ENCODE measurements around the gene PPP4R3A.

Gene PPP4R3A

DNA sequence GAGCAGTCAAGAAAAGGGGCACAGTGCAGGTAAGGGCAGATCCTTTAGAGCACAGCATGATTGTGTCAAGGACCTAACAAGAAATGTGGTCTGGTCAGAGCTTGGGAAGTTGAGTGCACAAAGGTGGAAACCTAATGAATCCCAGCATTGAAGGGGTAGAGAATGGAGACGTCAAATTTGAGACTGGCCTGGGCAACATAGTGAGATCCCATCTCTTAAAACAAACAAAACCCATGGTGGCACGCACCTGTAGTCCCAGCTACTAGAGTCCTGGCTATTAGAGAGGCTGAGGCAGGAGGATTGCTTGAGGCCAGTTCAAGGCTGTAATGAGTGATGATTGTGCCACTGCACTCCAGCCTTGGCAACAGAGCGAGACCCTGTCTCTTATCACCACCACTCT, 55.5 kb downstream of the PPP4R3A start:
- Histone ChIP-seq H2BK120ac (ENCODE audit: insufficient read depth, low read length, poor library complexity) (no peak overlapping the region), H4K8ac (ENCODE audit: low read depth, low read length) (no peak overlapping the region), H4K12ac (ENCODE audit: low read depth, low read length) (no peak overlapping the region), H3K27ac (ENCODE audit: low read depth, low read length) (no peak overlapping the region), H2AK5ac (ENCODE audit: low read length) (no peak overlapping the region), H3K79me2 (ENCODE audit: control insufficient read depth, insufficient read depth, low read length, poor library complexity) (no peaks in the 10 kb centered on the region), H4K91ac (ENCODE audit: low read depth, low read length) (no peak overlapping the region), H3K18ac (ENCODE audit: low read length) (no peak overlapping the region), H2BK12ac (ENCODE audit: low read length) (no peak overlapping the region), H2BK5ac (ENCODE audit: low read depth, low read length, poor library complexity) (no peak overlapping the region), H3K23ac (ENCODE audit: low read length) (no peak overlapping the region), H3K36me3 (ENCODE audit: control insufficient read depth in 1 of 2, insufficient read depth in 2 of 2, low read length in 2 of 2) (peaks cover 8 to 18% of the 10 kb centered on the region in 2 experiments), H3K27me3 (ENCODE audit: insufficient read depth, low read length) (no peaks in the 10 kb centered on the region), H3K9ac (ENCODE audit: low read length) (no peak overlapping the region), H3K4me3 (ENCODE audit: low read depth, low read length) (no peak overlapping the region), H3K4me2 (ENCODE audit: low read length) (no peak overlapping the region), H3K4me1 (ENCODE audit: control insufficient read depth in 1 of 2, insufficient read depth in 2 of 2, low read length in 2 of 2) (no peaks in the 10 kb centered on the region), H3K9me3 (ENCODE audit: insufficient read depth, low read depth, low read length) (no peaks in the 10 kb centered on the region), H2AFZ (ENCODE audit: insufficient read depth, low read length, poor library complexity) (no peak overlapping the region), H3K14ac (ENCODE audit: low read length) (no peak overlapping the region), H3K4ac (ENCODE audit: low read depth, low read length) (no peak overlapping the region), H3K79me1 (ENCODE audit: low read length) (no peaks in the 10 kb centered on the region)
- DNase-seq, result no peak
- no CpG with 5 or more reads among the region's 3 CpGs for WGBS (ENCODE audit: extremely low coverage, insufficient coverage, insufficient read length)

- H3K4me3 ChIP-seq (ENCODE audit: low read depth, low read length), result no peak overlapping the region
- DNase-seq, result no peak
- no peak overlapping the region for H2AK5ac ChIP-seq (ENCODE audit: low read length)
- H2BK5ac ChIP-seq (ENCODE audit: low read depth, low read length, poor library complexity), result no peak overlapping the region
- no peak overlapping the region for H2BK12ac ChIP-seq (ENCODE audit: low read length)
- H3K4me1 ChIP-seq (ENCODE audit: control insufficient read depth in 1 of 2, insufficient read depth in 2 of 2, low read length in 2 of 2), result no peaks in the 10 kb centered on the region
- H3K9me3 ChIP-seq (ENCODE audit: insufficient read depth, low read depth, low read length), result no peaks in the 10 kb centered on the region
- H3K18ac ChIP-seq (ENCODE audit: low read length), result no peak overlapping the region
- H3K23ac ChIP-seq (ENCODE audit: low read length), result no peak overlapping the region
- H3K79me2 ChIP-seq (ENCODE audit: control insufficient read depth, insufficient read depth, low read length, poor library complexity), result no peaks in the 10 kb centered on the region
- H3K27ac ChIP-seq (ENCODE audit: low read depth, low read length), result no peak overlapping the region
- H3K14ac ChIP-seq (ENCODE audit: low read length), result no peak overlapping the region
- no peak overlapping the region for H3K4me2 ChIP-seq (ENCODE audit: low read length)
- H3K79me1 ChIP-seq (ENCODE audit: low read length), result no peaks in the 10 kb centered on the region
- H2BK120ac ChIP-seq (ENCODE audit: insufficient read depth, low read length, poor library complexity), result no peak overlapping the region
- H3K9ac ChIP-seq (ENCODE audit: low read length), result no peak overlapping the region
- no peak overlapping the region for H4K12ac ChIP-seq (ENCODE audit: low read depth, low read length)
- peaks cover 5 to 14% of the 10 kb centered on the region in 2 experiments for H3K36me3 ChIP-seq (ENCODE audit: control insufficient read depth in 1 of 2, insufficient read depth in 2 of 2, low read length in 2 of 2)
- H3K27me3 ChIP-seq (ENCODE audit: insufficient read depth, low read length), result no peaks in the 10 kb centered on the region
- H2AFZ ChIP-seq (ENCODE audit: insufficient read depth, low read length, poor library complexity), result no peak overlapping the region
- H4K8ac ChIP-seq (ENCODE audit: low read depth, low read length), result no peak overlapping the region
- H4K91ac ChIP-seq (ENCODE audit: low read depth, low read length), result no peak overlapping the region
- no peak overlapping the region for H3K4ac ChIP-seq (ENCODE audit: low read depth, low read length)
Observed at GRCh38 chr14:91454155-91454554, 56.0 kb downstream of the PPP4R3A start.

DNA sequence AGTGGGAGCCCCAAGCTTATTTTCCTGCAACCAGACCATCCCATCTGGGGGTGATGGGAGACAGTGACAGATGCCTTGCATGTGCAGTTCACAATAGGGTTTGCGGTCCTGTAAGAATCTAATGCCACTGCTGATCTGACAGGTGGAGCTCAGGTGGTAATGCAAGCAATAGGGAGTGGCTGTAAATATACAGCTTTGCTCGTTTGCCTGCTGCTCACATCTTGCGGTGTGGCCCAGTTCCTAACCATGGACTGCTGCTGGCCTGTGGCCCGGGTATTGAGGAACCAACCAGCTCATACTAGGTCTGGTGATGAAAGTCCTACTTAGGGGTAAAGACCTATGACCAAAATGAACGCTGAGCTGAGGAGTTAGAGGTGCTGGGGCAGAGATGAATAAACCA, 56.4 kb downstream of the PPP4R3A start:
- no peak overlapping the region for H4K12ac ChIP-seq (ENCODE audit: low read depth, low read length)

DNA sequence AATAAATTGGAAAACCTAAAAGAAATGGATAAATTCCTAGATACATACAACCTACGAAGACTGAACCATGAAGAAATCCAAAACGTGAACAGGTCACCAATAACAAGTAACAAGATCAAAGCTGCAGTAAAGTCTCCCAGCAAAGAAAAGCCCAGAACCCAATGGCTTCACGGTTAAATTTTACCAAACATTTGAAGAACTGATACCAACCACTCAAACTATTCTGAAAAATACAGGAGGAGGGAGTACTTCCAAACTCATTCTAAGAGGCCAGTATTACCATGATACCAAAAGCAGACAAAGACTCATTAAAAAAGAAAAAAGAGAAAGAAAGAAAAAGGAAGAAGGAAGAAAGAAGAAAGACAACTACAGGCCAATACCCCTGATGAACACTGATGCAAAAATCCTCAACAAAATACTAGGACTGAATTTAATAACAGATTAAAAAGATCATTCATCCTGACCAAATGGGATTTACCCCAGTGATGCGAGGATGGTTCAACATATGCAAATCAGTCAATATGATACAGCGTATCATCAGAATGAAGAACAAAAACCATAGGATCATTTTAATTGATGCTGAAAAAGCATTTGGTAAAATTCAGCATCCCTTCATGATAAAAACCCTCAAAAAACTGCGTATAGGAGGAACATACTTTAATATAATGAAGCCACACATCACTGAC, 65.6 kb downstream of the PPP4R3A start:
- Histone ChIP-seq H3K18ac (ENCODE audit: low read length) (no peak overlapping the region), H3K9ac (ENCODE audit: low read length) (no peak overlapping the region), H3K79me2 (ENCODE audit: control insufficient read depth, insufficient read depth, low read length, poor library complexity) (no peaks in the 10 kb centered on the region), H4K12ac (ENCODE audit: low read depth, low read length) (no peak overlapping the region), H2BK120ac (ENCODE audit: insufficient read depth, low read length, poor library complexity) (no peak overlapping the region), H4K91ac (ENCODE audit: low read depth, low read length) (no peak overlapping the region), H3K4me3 (ENCODE audit: low read depth, low read length) (no peak overlapping the region), H3K14ac (ENCODE audit: low read length) (no peak overlapping the region), H3K4me2 (ENCODE audit: low read length) (no peak overlapping the region), H3K4me1 (ENCODE audit: control insufficient read depth in 1 of 2, insufficient read depth in 2 of 2, low read length in 2 of 2) (no peaks in the 10 kb centered on the region), H3K4ac (ENCODE audit: low read depth, low read length) (no peak overlapping the region), H3K9me3 (ENCODE audit: insufficient read depth, low read depth, low read length) (no peaks in the 10 kb centered on the region), H2AK5ac (ENCODE audit: low read length) (no peak overlapping the region), H3K79me1 (ENCODE audit: low read length) (no peaks in the 10 kb centered on the region), H4K8ac (ENCODE audit: low read depth, low read length) (no peak overlapping the region), H2AFZ (ENCODE audit: insufficient read depth, low read length, poor library complexity) (no peak overlapping the region), H3K36me3 (ENCODE audit: control insufficient read depth in 1 of 2, insufficient read depth in 2 of 2, low read length in 2 of 2) (no peaks in the 10 kb centered on the region), H3K27me3 (ENCODE audit: insufficient read depth, low read length) (no peaks in the 10 kb centered on the region), H2BK12ac (ENCODE audit: low read length) (no peak overlapping the region), H2BK5ac (ENCODE audit: low read depth, low read length, poor library complexity) (no peak overlapping the region), H3K27ac (ENCODE audit: low read depth, low read length) (no peak overlapping the region), H3K23ac (ENCODE audit: low read length) (no peak overlapping the region)
- no peak for DNase-seq
- no CpG with 5 or more reads among the region's 6 CpGs for WGBS (ENCODE audit: extremely low coverage, insufficient coverage, insufficient read length)

More for the DNA sequence above, 56.4 kb downstream of the PPP4R3A start:
- Histone ChIP-seq H2BK12ac (ENCODE audit: low read length) (no peak overlapping the region), H3K79me2 (ENCODE audit: control insufficient read depth, insufficient read depth, low read length, poor library complexity) (no peaks in the 10 kb centered on the region), H3K36me3 (ENCODE audit: control insufficient read depth in 1 of 2, insufficient read depth in 2 of 2, low read length in 2 of 2) (peaks cover 5 to 12% of the 10 kb centered on the region in 2 experiments), H3K27ac (ENCODE audit: low read depth, low read length) (no peak overlapping the region), H3K79me1 (ENCODE audit: low read length) (no peaks in the 10 kb centered on the region), H3K18ac (ENCODE audit: low read length) (no peak overlapping the region), H2BK5ac (ENCODE audit: low read depth, low read length, poor library complexity) (no peak overlapping the region), H4K8ac (ENCODE audit: low read depth, low read length) (no peak overlapping the region), H3K9me3 (ENCODE audit: insufficient read depth, low read depth, low read length) (no peaks in the 10 kb centered on the region), H2AK5ac (ENCODE audit: low read length) (no peak overlapping the region), H3K4ac (ENCODE audit: low read depth, low read length) (no peak overlapping the region), H3K4me1 (ENCODE audit: control insufficient read depth in 1 of 2, insufficient read depth in 2 of 2, low read length in 2 of 2) (no peaks in the 10 kb centered on the region), H3K4me3 (ENCODE audit: low read depth, low read length) (no peak overlapping the region), H2BK120ac (ENCODE audit: insufficient read depth, low read length, poor library complexity) (no peak overlapping the region), H3K27me3 (ENCODE audit: insufficient read depth, low read length) (no peaks in the 10 kb centered on the region), H3K4me2 (ENCODE audit: low read length) (no peak overlapping the region), H3K9ac (ENCODE audit: low read length) (no peak overlapping the region), H2AFZ (ENCODE audit: insufficient read depth, low read length, poor library complexity) (no peak overlapping the region), H4K91ac (ENCODE audit: low read depth, low read length) (no peak overlapping the region), H3K23ac (ENCODE audit: low read length) (no peak overlapping the region), H3K14ac (ENCODE audit: low read length) (no peak overlapping the region)
- WGBS (ENCODE audit: extremely low coverage, insufficient coverage, insufficient read length), result no CpG with 5 or more reads among the region's 5 CpGs
- no peak for DNase-seq
